Measurements from ENCODE around the gene MYO5B. TPM values are rescaled to one million over a fixed set of nuclear protein-coding genes. Genes with fewer than 3 reads are reported as not detected.

MYO5B gene
- total and polyA plus RNA-seq, 9 of the 15 experiments (the other 6 are each of a cell fraction or from before 2014, with no cell fraction given), result 0.07 to 0.42 (median 0.28) TPM

- DNase-seq (ENCODE audit: extremely low read depth in 1 of 4, low spot score in 3 of 4), result no peak
- intact Hi-C loops (cut with micrococcal nuclease) (no loop called here), in situ Hi-C loops (cut with MboI) (no loop called here)
- FAIRE-seq, result no peak
- H3K79me2 ChIP-seq (ENCODE audit: control insufficient read depth, insufficient read depth, low read length), result no peaks in the 10 kb centered on the region
- H3K4me1 ChIP-seq (replicated peaks in 1 of 2; ENCODE audit: control insufficient read depth in 2 of 2, insufficient read depth in 2 of 2, low read length in 2 of 2), result no peaks in the 10 kb centered on the region
- no peak overlapping the region for H3K4me3 ChIP-seq
- no peak overlapping the region for H3K27ac ChIP-seq (ENCODE audit: extremely low read depth, low read depth, low read length)
- WGBS (ENCODE audit: insufficient coverage, low coverage, missing lambda C conversion rate), result 0% methylated on average over 7 of the region's 8 CpGs
- BruUV-seq (replicated peaks), result no TSS peak
- POLR2A ChIA-PET, result no interaction called here
- H3K4me2 ChIP-seq (ENCODE audit: insufficient read depth, low read length), result no peak overlapping the region
- no peak overlapping the region for H2AFZ ChIP-seq (ENCODE audit: low read depth, low read length)
- no peak for ATAC-seq
- H3K9me1 ChIP-seq (ENCODE audit: control insufficient read depth, insufficient read depth, low read length), result no peaks in the 10 kb centered on the region
- H3K9me3 ChIP-seq (replicated peaks; ENCODE audit: control insufficient read depth, insufficient read depth, low read depth, low read length), result no peaks in the 10 kb centered on the region
- 0 out of 5 replicates have a peak, but pooled peaks cover 0 to 6% of the 10 kb centered on the region in 2 experiments for H3K27me3 ChIP-seq (ENCODE audit: control insufficient read depth in 2 of 2, insufficient read depth in 2 of 2, low read length in 2 of 2)
- CTCF ChIA-PET (ENCODE audit: low intra/inter-chr PET ratio), result no interaction called here
- H4K20me1 ChIP-seq (replicated peaks; ENCODE audit: control insufficient read depth, insufficient read depth, low read length), result no peaks in the 10 kb centered on the region
- no peaks in the 10 kb centered on the region for H3K36me3 ChIP-seq (ENCODE audit: control insufficient read depth, insufficient read depth, low read length)
- TF ChIP-seq XRCC4 (IDR thresholded peaks at IDR 0.05; ENCODE audit: extremely low read depth, insufficient read depth, insufficient read length), result no peak
- H3K9ac ChIP-seq (ENCODE audit: insufficient read depth in 1 of 2, low read depth in 2 of 2, low read length in 2 of 2), result no peak overlapping the region
Observed at GRCh38 chr18:50013363-50014138, 181.4 kb downstream of the MYO5B start.

GRCh38 chr18:50011813-50012435 is 183.0 kb downstream of the MYO5B start:
- H3K9me1 ChIP-seq (ENCODE audit: control insufficient read depth, insufficient read depth, low read length), result no peaks in the 10 kb centered on the region
- 0% methylated on average over 4 of the region's 4 CpGs for WGBS (ENCODE audit: insufficient coverage, low coverage, missing lambda C conversion rate)
- H3K36me3 ChIP-seq (ENCODE audit: control insufficient read depth, insufficient read depth, low read length), result no peaks in the 10 kb centered on the region
- CTCF ChIA-PET (ENCODE audit: low intra/inter-chr PET ratio), result no interaction called here
- no peak overlapping the region for H3K27ac ChIP-seq (ENCODE audit: extremely low read depth, low read depth, low read length)
- in situ Hi-C loops (cut with MboI), result no loop called here
- TF ChIP-seq FOXK2 (conservative IDR thresholded peaks at IDR 0.05 in 1 of 2, IDR thresholded peaks at IDR 0.05 in 1 of 2; ENCODE audit: low read depth in 2 of 2) (no peak), MECOM (CRISPR knock-in tag; IDR thresholded peaks at IDR 0.05) (no peak), TEAD1 (CRISPR knock-in tag; IDR thresholded peaks at IDR 0.05) (no peak), SP2 (IDR thresholded peaks at IDR 0.05; ENCODE audit: extremely low read depth, low read depth, low read length, poor library complexity, severe bottlenecking) (no peak), ZBTB1 (CRISPR knock-in tag; IDR thresholded peaks at IDR 0.05; ENCODE audit: borderline replicate concordance, low read depth) (no peak)
- FAIRE-seq, result no peak
- no peak for ATAC-seq
- H3K4me3 ChIP-seq, result no peak overlapping the region
- no peaks in the 10 kb centered on the region for H3K9me3 ChIP-seq (replicated peaks; ENCODE audit: control insufficient read depth, insufficient read depth, low read depth, low read length)
- no peaks in the 10 kb centered on the region for H3K79me2 ChIP-seq (ENCODE audit: control insufficient read depth, insufficient read depth, low read length)
- no TSS peak for BruUV-seq (replicated peaks)
- H3K4me1 ChIP-seq (replicated peaks in 1 of 2; ENCODE audit: control insufficient read depth in 2 of 2, insufficient read depth in 2 of 2, low read length in 2 of 2), result no peaks in the 10 kb centered on the region
- H3K9ac ChIP-seq (ENCODE audit: insufficient read depth in 1 of 2, low read depth in 2 of 2, low read length in 2 of 2), result no peak overlapping the region
- POLR2A ChIA-PET, result interaction anchor here (0.7 kb wide), 1 partner anchor 478 kb away, joined by 3 read pairs; no protein-coding TSS in a partner anchor
- H2AFZ ChIP-seq (ENCODE audit: low read depth, low read length), result no peak overlapping the region
- no peak overlapping the region for H3K4me2 ChIP-seq (ENCODE audit: insufficient read depth, low read length)
- 0 out of 5 replicates have a peak, but pooled peaks cover 0 to 6% of the 10 kb centered on the region in 2 experiments for H3K27me3 ChIP-seq (ENCODE audit: control insufficient read depth in 2 of 2, insufficient read depth in 2 of 2, low read length in 2 of 2)
- no peaks in the 10 kb centered on the region for H4K20me1 ChIP-seq (replicated peaks; ENCODE audit: control insufficient read depth, insufficient read depth, low read length)
- DNase-seq (ENCODE audit: extremely low read depth in 1 of 4, low spot score in 3 of 4), result no peak
- intact Hi-C loops (cut with micrococcal nuclease), result no loop called here
